Endothelial cell (in vitro differentiated cells): ENCODE results near the gene PCDHGB1. TPM values are rescaled to one million over a fixed set of nuclear protein-coding genes. Genes with fewer than 3 reads are reported as not detected.

Experiments
- DNase-seq: peaks from one replicate; pipeline ENCODE4 v3.0.0; 2021; ENCODE audit warnings: low spot score
- H3K27ac Mint-ChIP-seq: one replicate; pipeline ENCODE4 v1.8.0; 2021; ENCODE audit warnings: mixed read lengths, inconsistent platforms; ENCODE audit not compliant: unreplicated experiment
- H3K27me3 Mint-ChIP-seq: one replicate; pipeline ENCODE4 v1.8.0; 2021; ENCODE audit warnings: mild to moderate bottlenecking, moderate library complexity, mixed read lengths, inconsistent platforms; ENCODE audit not compliant: unreplicated experiment
- H3K36me3 Mint-ChIP-seq: one replicate; pipeline ENCODE4 v1.8.0; 2021; ENCODE audit warnings: mild to moderate bottlenecking, low read depth, mixed read lengths, inconsistent platforms; ENCODE audit not compliant: unreplicated experiment
- H3K4me1 Mint-ChIP-seq: one replicate; pipeline ENCODE4 v1.8.0; 2021; ENCODE audit warnings: mild to moderate bottlenecking, mixed read lengths, inconsistent platforms; ENCODE audit not compliant: unreplicated experiment
- H3K4me3 Mint-ChIP-seq: one replicate; pipeline ENCODE4 v1.8.0; 2021; ENCODE audit warnings: mild to moderate bottlenecking, mixed read lengths, inconsistent platforms; ENCODE audit not compliant: unreplicated experiment
- H3K9me3 Mint-ChIP-seq: one replicate; pipeline ENCODE4 v1.8.0; 2021; ENCODE audit warnings: mixed read lengths, inconsistent platforms; ENCODE audit not compliant: unreplicated experiment
- total RNA-seq: library from RNA; stranded (reverse); fragmentation: NEBNext Ultra II Directional; extraction: Animal tissue kit (Norgen Biotek cat#: 25700); gene quantifications from one replicate; pipeline ENCODE4 v1.2.1, GENCODE V29; 2021; ENCODE audit not compliant: unreplicated experiment
- TF ChIP-seq, protein P1 (sequence below): fragments of 200-600 bp; sonication (generic); IDR thresholded peaks from one replicate; pipeline ENCODE4 v1.5.0; 2021; ENCODE audit warnings: antibody characterized with exemption; ENCODE audit not compliant: unreplicated experiment

The PCDHGB1 gene
- total RNA-seq, 1 donor from 2014 or later: 3.1 TPM

DNA sequence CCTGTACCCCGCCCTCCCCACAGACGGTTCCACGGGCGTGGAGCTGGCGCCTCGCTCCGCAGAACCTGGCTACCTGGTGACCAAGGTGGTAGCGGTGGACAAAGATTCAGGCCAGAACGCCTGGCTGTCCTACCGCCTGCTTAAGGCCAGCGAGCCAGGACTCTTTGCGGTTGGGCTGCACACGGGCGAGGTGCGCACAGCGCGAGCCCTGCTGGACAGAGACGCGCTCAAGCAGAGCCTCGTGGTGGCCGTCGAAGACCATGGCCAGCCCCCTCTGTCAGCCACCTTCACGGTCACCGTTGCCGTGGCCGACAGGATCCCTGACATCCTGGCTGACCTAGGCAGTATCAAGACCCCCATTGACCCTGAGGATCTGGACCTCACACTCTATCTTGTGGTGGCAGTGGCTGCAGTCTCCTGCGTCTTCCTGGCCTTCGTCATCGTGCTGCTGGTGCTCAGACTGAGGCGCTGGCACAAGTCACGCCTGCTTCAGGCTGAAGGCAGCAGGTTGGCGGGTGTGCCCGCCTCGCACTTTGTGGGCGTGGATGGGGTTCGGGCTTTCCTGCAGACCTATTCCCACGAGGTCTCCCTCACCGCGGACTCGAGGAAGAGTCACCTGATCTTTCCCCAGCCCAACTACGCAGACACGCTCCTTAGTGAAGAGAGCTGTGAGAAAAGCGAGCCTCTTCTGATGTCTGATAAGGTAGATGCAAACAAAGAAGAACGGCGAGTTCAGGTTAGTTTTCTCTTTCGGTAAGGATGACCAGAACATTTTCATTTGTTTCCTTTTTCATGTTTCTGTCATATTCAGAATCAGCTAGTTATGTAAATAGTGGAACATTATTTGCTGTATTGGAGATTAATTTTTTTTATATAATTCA, 16.4 kb downstream of the PCDHGB1 start:
- TF ChIP-seq, protein P1, sequence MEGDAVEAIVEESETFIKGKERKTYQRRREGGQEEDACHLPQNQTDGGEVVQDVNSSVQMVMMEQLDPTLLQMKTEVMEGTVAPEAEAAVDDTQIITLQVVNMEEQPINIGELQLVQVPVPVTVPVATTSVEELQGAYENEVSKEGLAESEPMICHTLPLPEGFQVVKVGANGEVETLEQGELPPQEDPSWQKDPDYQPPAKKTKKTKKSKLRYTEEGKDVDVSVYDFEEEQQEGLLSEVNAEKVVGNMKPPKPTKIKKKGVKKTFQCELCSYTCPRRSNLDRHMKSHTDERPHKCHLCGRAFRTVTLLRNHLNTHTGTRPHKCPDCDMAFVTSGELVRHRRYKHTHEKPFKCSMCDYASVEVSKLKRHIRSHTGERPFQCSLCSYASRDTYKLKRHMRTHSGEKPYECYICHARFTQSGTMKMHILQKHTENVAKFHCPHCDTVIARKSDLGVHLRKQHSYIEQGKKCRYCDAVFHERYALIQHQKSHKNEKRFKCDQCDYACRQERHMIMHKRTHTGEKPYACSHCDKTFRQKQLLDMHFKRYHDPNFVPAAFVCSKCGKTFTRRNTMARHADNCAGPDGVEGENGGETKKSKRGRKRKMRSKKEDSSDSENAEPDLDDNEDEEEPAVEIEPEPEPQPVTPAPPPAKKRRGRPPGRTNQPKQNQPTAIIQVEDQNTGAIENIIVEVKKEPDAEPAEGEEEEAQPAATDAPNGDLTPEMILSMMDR: no peak
- H3K27me3 Mint-ChIP-seq: peaks cover 10% of the 10 kb centered on the region
- peaks cover 58% of the 10 kb centered on the region for H3K36me3 Mint-ChIP-seq
- peak overlapping the region; percentile 15 for H3K4me3 Mint-ChIP-seq
- H3K27ac Mint-ChIP-seq: no peak overlapping the region
- H3K9me3 Mint-ChIP-seq: peaks cover 31% of the 10 kb centered on the region
- peaks cover 7% of the 10 kb centered on the region for H3K4me1 Mint-ChIP-seq
- DNase-seq: no peak

DNA sequence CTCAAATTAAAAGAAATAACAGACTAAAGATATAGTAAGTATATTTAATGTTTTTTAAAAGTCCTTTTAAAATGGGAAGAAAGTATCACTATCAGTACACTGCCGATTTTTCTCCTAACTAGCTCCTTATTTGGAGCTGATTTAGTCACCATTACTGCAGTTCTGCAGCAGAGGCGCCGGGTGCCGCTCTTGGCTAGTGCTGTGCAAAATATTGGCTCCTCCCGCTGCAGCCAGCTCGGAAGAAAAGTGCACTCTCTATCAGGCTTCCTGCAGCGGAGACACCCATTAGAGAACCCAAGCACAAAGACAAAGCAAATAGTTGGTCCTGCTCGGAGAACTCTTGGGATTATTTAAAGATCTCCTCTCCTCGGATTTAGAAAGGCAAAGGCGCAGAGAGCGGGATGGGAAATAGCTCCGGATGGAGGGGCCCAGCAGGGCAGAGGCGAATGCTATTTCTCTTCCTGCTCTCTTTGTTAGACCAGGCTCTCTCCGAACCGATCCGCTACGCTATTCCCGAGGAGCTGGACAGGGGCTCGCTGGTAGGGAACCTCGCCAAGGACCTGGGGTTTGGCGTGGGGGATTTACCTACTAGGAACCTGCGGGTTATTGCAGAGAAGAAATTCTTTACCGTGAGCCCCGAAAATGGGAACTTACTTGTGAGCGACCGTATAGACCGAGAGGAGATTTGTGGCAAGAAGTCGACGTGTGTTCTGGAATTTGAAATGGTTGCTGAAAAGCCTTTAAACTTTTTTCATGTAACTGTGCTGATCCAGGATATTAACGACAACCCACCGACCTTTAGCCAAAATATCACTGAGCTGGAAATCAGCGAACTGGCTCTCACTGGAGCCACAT, 20.3 kb downstream of the PCDHGB1 start, which contains the start of gene PCDHGB3:
Gene PCDHGB3 (plus strand): TSS at position 249 of the 855 bp plus-strand sequence. CDS start 153 bp downstream, at position 402.
- no peaks in the 10 kb centered on the region for H3K4me1 Mint-ChIP-seq
- peaks cover 56% of the 10 kb centered on the region for H3K36me3 Mint-ChIP-seq
- H3K9me3 Mint-ChIP-seq: peaks cover 28% of the 10 kb centered on the region
- no peak within 1 kb of the TSS for H3K27ac Mint-ChIP-seq
- peak within 1 kb of the TSS; percentile 76 for H3K4me3 Mint-ChIP-seq
- TF ChIP-seq, protein P1: no peak
- no peak for DNase-seq
- peaks cover 2% of the 10 kb centered on the region for H3K27me3 Mint-ChIP-seq

GRCh38 chr5:141371572-141372475, 21.9 kb downstream of the PCDHGB1 start:
- peaks cover 55% of the 10 kb centered on the region for H3K36me3 Mint-ChIP-seq
- H3K9me3 Mint-ChIP-seq: peaks cover 27% of the 10 kb centered on the region
- no peaks in the 10 kb centered on the region for H3K4me1 Mint-ChIP-seq
- peak overlapping the region; percentile 83 for H3K4me3 Mint-ChIP-seq
- H3K27me3 Mint-ChIP-seq: peaks cover 2% of the 10 kb centered on the region
- no peak for DNase-seq
- TF ChIP-seq, protein P1: no peak
- no peak overlapping the region for H3K27ac Mint-ChIP-seq

GRCh38 chr5:141373673-141374317, 23.9 kb downstream of the PCDHGB1 start, which contains the start of gene PCDHGA6:
PCDHGA6 (plus strand) TSS chr5:141373891; CDS start chr5:141374084, 193 bp downstream.
- Mint-ChIP-seq H3K27ac (no peak within 1 kb of the TSS), H3K9me3 (peaks cover 27% of the 10 kb centered on the region), H3K4me3 (peak within 1 kb of the TSS; percentile 73), H3K4me1 (no peaks in the 10 kb centered on the region), H3K27me3 (peaks cover 2% of the 10 kb centered on the region), H3K36me3 (peaks cover 62% of the 10 kb centered on the region)
- no peak for DNase-seq
- TF ChIP-seq, protein P1: no peak
